ENCODE data around the gene FBXL7.

FBXL7 gene

GRCh38 chr5:15957124-15957523, 457.1 kb downstream of the FBXL7 start:
- TF ChIP-seq CTCF (IDR thresholded peaks at IDR 0.05; ENCODE audit: insufficient read depth, low read length, poor library complexity, severe bottlenecking) (no peak), EZH2phosphoT487 (conservative IDR thresholded peaks at IDR 0.05; ENCODE audit: low read length) (no peak)
- Histone ChIP-seq H3F3A (ENCODE audit: insufficient read depth) (no peaks in the 10 kb centered on the region), H3K4me3 (ENCODE audit: insufficient read depth, low read length, poor library complexity, severe bottlenecking) (no peak overlapping the region), H2AFZ (ENCODE audit: low read depth, low read length, severe bottlenecking) (no peak overlapping the region), H3K9ac (ENCODE audit: low read length) (no peak overlapping the region), H3K27me3 (ENCODE audit: low read length) (no peaks in the 10 kb centered on the region), H3K36me3 (ENCODE audit: low read length) (no peaks in the 10 kb centered on the region; the same call in 1 of the 2 replicates), H3K27ac (ENCODE audit: low read depth, low read length) (no peak overlapping the region), H3K9me3 (ENCODE audit: insufficient read depth, low read length) (no peaks in the 10 kb centered on the region), H4K20me1 (ENCODE audit: low read depth, low read length) (no peaks in the 10 kb centered on the region), H3K79me2 (ENCODE audit: insufficient read depth, low read length) (no peaks in the 10 kb centered on the region), H3K9me2 (replicated peaks; ENCODE audit: insufficient read depth, low read length) (no peaks in the 10 kb centered on the region), H3K4me2 (ENCODE audit: low read depth, low read length, poor library complexity, severe bottlenecking) (no peak overlapping the region)

GRCh38 chr5:15959370-15960164, 459.6 kb downstream of the FBXL7 start:
- Histone ChIP-seq H3K9ac (ENCODE audit: low read length) (no peak overlapping the region), H3K79me2 (ENCODE audit: insufficient read depth, low read length) (no peaks in the 10 kb centered on the region), H3K4me2 (ENCODE audit: low read depth, low read length, poor library complexity, severe bottlenecking) (no peak overlapping the region), H3K9me3 (ENCODE audit: insufficient read depth, low read length) (no peaks in the 10 kb centered on the region), H2AFZ (ENCODE audit: low read depth, low read length, severe bottlenecking) (no peak overlapping the region), H3K4me3 (ENCODE audit: insufficient read depth, low read length, poor library complexity, severe bottlenecking) (no peak overlapping the region), H3K27ac (ENCODE audit: low read depth, low read length) (no peak overlapping the region), H3K36me3 (ENCODE audit: low read length) (no peaks in the 10 kb centered on the region), H3K27me3 (ENCODE audit: low read length) (no peaks in the 10 kb centered on the region), H3F3A (ENCODE audit: insufficient read depth) (no peaks in the 10 kb centered on the region), H4K20me1 (ENCODE audit: low read depth, low read length) (no peaks in the 10 kb centered on the region), H3K9me2 (replicated peaks; ENCODE audit: insufficient read depth, low read length) (no peaks in the 10 kb centered on the region)
- TF ChIP-seq CTCF (IDR thresholded peaks at IDR 0.05; ENCODE audit: insufficient read depth, low read length, poor library complexity, severe bottlenecking) (no peak), EZH2phosphoT487 (conservative IDR thresholded peaks at IDR 0.05; ENCODE audit: low read length) (no peak)

GRCh38 chr5:15966066-15966640, 466.2 kb downstream of the FBXL7 start:
- no peak overlapping the region for H3K27ac ChIP-seq (ENCODE audit: low read depth, low read length)
- H3K9ac ChIP-seq (ENCODE audit: low read length), result no peak overlapping the region
- TF ChIP-seq EZH2phosphoT487 (conservative IDR thresholded peaks at IDR 0.05; ENCODE audit: low read length), result no peak
- no peak for TF ChIP-seq CTCF (IDR thresholded peaks at IDR 0.05; ENCODE audit: insufficient read depth, low read length, poor library complexity, severe bottlenecking)
- H3K36me3 ChIP-seq (ENCODE audit: low read length), result no peaks in the 10 kb centered on the region
- H3K79me2 ChIP-seq (ENCODE audit: insufficient read depth, low read length), result no peaks in the 10 kb centered on the region
- H2AFZ ChIP-seq (ENCODE audit: low read depth, low read length, severe bottlenecking), result no peak overlapping the region
- no peaks in the 10 kb centered on the region for H3K27me3 ChIP-seq (ENCODE audit: low read length)
- H3K9me3 ChIP-seq (ENCODE audit: insufficient read depth, low read length), result no peaks in the 10 kb centered on the region
- H3K4me3 ChIP-seq (ENCODE audit: insufficient read depth, low read length, poor library complexity, severe bottlenecking), result no peak overlapping the region
- no peaks in the 10 kb centered on the region for H3F3A ChIP-seq (ENCODE audit: insufficient read depth)
- no peaks in the 10 kb centered on the region for H3K9me2 ChIP-seq (replicated peaks; ENCODE audit: insufficient read depth, low read length)
- no peak overlapping the region for H3K4me2 ChIP-seq (ENCODE audit: low read depth, low read length, poor library complexity, severe bottlenecking)
- H4K20me1 ChIP-seq (ENCODE audit: low read depth, low read length), result no peaks in the 10 kb centered on the region
